CD4-positive, alpha-beta T cell treated with Interferon alpha-2 for 1 hour (primary cell): Measurements from ENCODE around the gene HS6ST3.

Experiments used
- DNase-seq, 2 donors: peaks; one replicate each; pipeline ENCODE4 v3.0.0-alpha.2; 2020 to 2022

Gene HS6ST3

GRCh38 chr13:96342852-96343465, 253.1 kb downstream of the HS6ST3 start:
- no peak for DNase-seq

- DNase-seq, result no peak
These were observed 257.0 kb downstream of the HS6ST3 start for GRCh38 chr13:96346921-96347320.

GRCh38 chr13:96373597-96373996, 283.7 kb downstream of the HS6ST3 start:
- DNase-seq, result no peak

- DNase-seq, result no peak
These were observed 287.9 kb downstream of the HS6ST3 start for GRCh38 chr13:96377835-96378234.

GRCh38 chr13:96379967-96380366, 290.1 kb downstream of the HS6ST3 start:
- no peak for DNase-seq

GRCh38 chr13:96381681-96382080, 291.8 kb downstream of the HS6ST3 start:
- DNase-seq, result no peak

- no peak for DNase-seq
These were observed 298.7 kb downstream of the HS6ST3 start for GRCh38 chr13:96388598-96388997.

GRCh38 chr13:96391606-96392005, 301.7 kb downstream of the HS6ST3 start:
- DNase-seq, result no peak

- DNase-seq, result no peak
These were observed 307.9 kb downstream of the HS6ST3 start for GRCh38 chr13:96397807-96398206.

GRCh38 chr13:96398486-96398885, 308.6 kb downstream of the HS6ST3 start:
- no peak for DNase-seq

GRCh38 chr13:96403241-96403640, 313.3 kb downstream of the HS6ST3 start:
- no peak for DNase-seq

GRCh38 chr13:96403651-96404050, 313.7 kb downstream of the HS6ST3 start:
- no peak for DNase-seq

GRCh38 chr13:96415831-96416385, 326.0 kb downstream of the HS6ST3 start:
- DNase-seq, result no peak

GRCh38 chr13:96417939-96418685, 328.2 kb downstream of the HS6ST3 start:
- no peak for DNase-seq

GRCh38 chr13:96421314-96421713, 331.4 kb downstream of the HS6ST3 start:
- no peak for DNase-seq

GRCh38 chr13:96422002-96422401, 332.1 kb downstream of the HS6ST3 start:
- DNase-seq, result no peak

- no peak for DNase-seq
These were observed 336.3 kb downstream of the HS6ST3 start for GRCh38 chr13:96426167-96426566.

GRCh38 chr13:96428911-96429310, 339.0 kb downstream of the HS6ST3 start:
- no peak for DNase-seq

GRCh38 chr13:96431044-96431581, 341.2 kb downstream of the HS6ST3 start:
- DNase-seq, result no peak

GRCh38 chr13:96444676-96445075, 354.8 kb downstream of the HS6ST3 start:
- no peak for DNase-seq

- DNase-seq, result no peak
These were observed 360.0 kb downstream of the HS6ST3 start for GRCh38 chr13:96449920-96450319.

- no peak for DNase-seq
These were observed 360.6 kb downstream of the HS6ST3 start for GRCh38 chr13:96450326-96451020.

GRCh38 chr13:96454466-96454865, 364.6 kb downstream of the HS6ST3 start:
- no peak for DNase-seq
